ENCODE measurements around the gene TAL1.
"Not testable (repeated sequence)": the region's sequence is repeated elsewhere in the genome, so short reads cannot be mapped to it uniquely, and the experiment has no call there.

TAL1 gene

DNA sequence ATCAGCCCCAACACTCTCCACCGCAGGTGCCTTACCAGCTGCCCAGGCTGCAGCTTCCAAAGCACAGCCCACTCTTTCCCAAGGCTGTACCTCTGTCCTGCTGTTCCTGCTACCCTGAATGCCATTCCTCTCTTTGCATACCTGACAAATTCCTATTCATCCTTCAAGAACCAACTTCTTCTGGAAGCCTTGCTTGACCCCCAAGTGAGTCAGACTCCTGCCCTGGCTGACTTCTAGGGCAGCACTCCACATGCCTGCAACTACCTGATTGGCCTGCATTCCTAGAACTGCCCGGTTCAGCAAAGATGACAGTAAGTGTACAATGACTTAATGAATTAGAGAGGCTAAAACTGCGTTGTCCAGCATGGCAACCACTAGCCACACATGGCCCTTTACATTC lies 21.4 kb downstream of the TAL1 start:
- DNase-seq, result no peak

GRCh38 chr1:47209725-47210325 lies 22.2 kb downstream of the TAL1 start:
- no peak for DNase-seq

- no peak for DNase-seq
Measured at GRCh38 chr1:47209091-47209490, 22.9 kb downstream of the TAL1 start.

DNA sequence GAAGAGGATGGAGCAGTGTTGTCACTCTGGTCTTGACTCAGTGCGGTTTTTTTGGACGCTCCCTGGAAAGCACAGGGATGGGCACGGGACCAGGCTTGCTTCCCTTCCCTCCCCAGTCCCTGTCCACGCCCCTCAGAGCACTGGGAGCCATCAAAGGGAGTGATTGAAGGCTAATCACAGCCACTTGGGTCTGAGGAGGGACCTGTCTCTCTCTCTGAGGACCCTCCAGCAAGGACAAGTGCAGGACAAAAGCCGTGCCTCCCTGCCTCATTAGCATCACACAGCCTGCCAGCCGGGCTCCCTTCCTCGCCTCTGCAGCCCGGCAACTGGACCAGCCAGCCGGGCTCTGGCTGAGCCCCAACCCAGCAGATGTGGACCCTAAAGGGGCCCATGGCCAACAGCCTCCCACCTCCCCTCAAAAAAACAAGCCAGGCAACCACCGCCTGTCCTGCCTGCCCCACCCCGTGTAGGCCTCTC lies 23.6 kb downstream of the TAL1 start:
- DNase-seq, result peak; percentile 33

DNA sequence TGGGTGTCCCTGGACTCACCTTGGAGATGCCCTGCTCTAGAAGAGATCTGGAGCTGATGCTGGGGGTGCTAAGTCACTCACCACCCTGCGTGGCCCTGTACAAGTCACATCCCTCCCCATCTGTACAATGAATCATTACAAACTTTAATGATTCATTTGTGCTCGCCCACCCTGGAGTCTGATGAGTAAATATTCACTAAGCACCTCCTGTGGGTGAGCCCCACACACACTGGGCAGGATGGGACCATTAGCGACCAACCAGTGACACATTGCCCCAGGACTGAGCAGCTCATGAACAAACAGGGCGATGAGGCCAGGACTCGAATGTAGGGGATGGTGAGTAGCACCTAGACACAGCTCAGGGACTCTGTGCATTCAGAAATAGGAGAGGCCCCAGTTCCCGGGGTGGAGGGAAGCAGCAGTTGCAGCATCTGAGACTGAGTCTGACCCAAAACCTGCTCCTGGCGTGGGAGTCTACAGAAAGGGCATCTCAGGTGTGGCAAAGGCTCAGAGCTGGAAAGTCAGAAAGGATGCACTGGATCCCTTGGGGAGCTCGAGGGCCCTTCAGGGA lies 24.1 kb downstream of the TAL1 start:
- DNase-seq, result peak; percentile 58

DNA sequence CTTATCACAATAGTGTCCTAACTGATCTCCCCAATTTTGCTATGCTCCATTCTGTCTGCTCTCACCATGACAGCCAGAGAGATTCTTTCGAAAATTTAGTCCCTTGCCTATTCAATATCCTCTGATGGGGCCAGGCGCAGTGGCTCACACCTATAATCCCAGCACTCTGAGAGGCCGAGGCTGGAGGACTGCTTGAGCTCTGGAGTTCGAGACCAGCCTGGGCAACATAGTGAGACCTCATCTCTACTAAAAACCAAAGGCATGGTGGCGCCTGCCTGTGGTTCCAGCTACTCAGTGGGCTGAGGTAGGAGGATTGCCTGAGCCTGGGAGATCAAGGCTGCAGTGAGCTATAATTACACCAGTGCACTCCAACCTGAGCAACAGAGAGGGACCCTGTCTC lies 26.1 kb downstream of the TAL1 start:
- peak; percentile 43 for DNase-seq

- DNase-seq, result not testable (repeated sequence)
Measured at GRCh38 chr1:47203504-47203903, 28.5 kb downstream of the TAL1 start.

DNA sequence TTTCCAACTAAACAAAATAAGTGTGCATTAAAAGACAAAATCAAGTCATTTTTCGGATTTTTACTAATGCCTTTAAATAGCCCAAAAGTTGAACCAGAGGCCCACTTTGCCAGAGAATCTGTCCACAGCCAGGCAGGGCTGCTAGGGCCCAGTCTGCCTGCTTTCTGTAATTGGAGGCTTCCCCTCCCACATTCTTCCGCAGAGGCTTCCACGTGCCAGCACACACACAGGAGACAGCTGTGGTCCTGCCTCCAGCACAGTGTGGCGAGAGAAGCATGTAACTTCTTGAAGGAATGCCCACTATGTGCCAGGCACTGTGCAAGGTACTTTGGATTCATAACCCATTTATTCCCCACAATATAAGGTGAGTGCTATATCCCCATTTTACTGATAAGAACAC lies 30.8 kb downstream of the TAL1 start:
- DNase-seq, result peak; percentile 37

DNA sequence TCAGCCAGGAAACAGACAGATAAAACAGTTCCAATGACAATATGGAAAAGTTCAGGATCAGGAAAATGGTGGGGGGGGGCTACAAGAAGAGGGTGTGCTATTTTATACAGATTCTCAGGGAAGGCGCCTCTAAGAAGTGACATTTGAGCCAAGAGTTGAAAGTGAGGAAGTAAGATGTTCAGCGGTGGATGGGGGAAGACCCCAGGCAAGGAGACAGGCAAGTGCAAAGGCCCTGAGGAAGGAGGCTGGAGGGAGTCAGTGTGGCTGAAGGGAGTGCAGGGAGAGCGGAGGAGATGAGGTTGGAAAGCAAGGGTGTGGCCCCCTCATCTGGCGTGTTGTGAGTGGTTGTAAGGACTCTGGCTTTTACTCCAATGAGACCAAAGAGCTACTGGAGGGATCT lies 33.8 kb downstream of the TAL1 start:
- no peak for DNase-seq

DNA sequence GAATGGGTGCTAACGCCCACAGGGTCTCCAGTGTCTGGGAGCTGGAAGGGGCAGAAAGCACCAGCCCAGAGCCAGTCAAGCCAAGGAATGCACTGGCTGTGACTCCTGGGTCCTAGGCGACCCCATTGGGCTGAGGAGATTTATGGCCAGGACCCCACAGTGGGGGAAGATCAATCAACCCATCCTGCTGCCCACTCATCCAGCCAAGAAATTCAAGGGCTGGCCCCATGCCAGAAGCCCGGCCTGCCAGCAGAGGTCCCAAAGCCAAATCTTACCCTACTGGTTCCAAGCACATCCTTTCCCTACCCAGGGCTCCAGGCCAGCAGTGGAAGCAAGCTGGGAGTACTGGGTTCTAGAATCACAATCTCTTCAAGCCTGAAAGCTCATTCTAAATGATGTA lies 35.4 kb downstream of the TAL1 start:
- peak; percentile 62 for DNase-seq

GRCh38 chr1:47195981-47196380 lies 36.0 kb downstream of the TAL1 start:
- peak; percentile 0 for DNase-seq

GRCh38 chr1:47194311-47194710 lies 37.7 kb downstream of the TAL1 start:
- DNase-seq, result no peak

GRCh38 chr1:47193496-47193895 lies 38.5 kb downstream of the TAL1 start:
- peak; percentile 52 for DNase-seq

GRCh38 chr1:47192458-47193384 lies 39.3 kb downstream of the TAL1 start:
- peak; percentile 88 for DNase-seq

- no peak for DNase-seq
Measured at GRCh38 chr1:47191940-47192457, 40.0 kb downstream of the TAL1 start.

DNA sequence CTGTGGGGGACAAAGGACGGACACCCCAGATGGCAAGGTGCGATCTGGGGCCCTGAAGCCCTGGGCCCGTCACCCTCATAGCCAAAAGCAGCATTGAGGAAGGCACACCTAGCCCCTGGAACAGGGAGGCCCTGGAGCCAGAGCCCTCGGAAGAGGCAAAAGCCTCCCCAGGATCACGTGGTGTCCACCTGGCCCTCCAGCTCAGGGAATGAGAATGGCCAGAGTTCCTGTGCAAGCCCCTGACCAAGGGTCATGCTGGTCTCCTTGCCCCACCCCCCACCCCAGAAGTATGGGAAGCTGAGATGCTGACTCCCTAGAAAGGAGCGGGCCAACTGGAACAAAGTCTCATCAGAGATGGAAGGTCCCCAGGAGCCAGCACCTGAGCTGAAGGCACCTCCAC lies 41.2 kb downstream of the TAL1 start:
- DNase-seq, result peak; percentile 46

GRCh38 chr1:47190509-47190855 lies 41.5 kb downstream of the TAL1 start:
- peak; percentile 59 for DNase-seq

GRCh38 chr1:47189844-47190508 lies 42.0 kb downstream of the TAL1 start, which contains the start of gene PDZK1IP1:
PDZK1IP1 (minus strand) TSS chr1:47190036; CDS start chr1:47189932, 104 bp downstream.
- DNase-seq, result peak; percentile 51

DNA sequence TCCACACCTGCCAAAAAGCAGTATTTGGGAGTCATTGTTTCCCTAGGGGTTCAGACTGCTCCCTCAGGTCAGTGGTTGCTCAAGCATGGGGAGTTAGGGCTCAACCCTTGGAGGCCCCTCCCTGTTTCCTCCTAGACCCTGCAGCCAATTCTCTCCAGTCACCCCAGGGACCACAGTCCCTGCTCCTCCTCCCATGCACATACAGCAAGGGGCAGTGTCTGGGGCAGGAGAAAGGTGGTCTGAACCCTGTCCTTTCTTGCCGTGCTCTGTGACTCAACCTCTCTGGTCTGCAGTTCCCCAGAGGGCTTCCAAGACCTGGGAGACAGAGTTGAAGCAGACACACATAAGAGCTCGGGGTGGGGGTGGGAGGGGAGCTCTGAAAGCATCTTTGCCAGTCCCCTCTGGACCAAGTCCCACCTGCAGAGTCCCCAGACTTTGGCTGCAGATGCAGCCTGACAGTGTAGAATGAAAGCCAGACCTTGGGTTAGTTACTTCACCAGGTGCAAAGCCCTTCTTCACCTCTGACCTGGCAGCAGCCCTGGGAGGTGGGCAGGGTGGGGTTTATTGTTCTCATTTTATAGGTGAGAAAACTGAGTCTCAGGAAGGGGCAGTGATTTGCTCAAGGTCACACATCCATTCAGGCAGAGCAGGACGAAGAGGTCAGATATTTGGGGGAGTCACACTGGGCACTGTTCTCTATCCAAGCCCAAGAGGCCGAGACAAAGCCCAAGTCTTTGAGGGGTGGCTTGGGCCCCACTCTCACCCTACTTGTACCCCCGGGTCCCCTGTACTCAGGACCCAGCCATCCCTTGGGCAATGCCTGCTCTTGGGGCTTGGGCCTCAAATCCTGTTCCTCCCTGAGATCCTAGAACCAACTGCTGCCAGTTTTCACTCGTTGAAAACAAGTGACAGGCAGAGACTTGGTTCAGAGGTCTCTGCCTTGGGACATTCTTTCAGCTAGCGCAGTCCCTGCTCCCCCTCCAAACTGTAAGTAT lies 42.9 kb downstream of the TAL1 start:
- peak; percentile 49 for DNase-seq

DNA sequence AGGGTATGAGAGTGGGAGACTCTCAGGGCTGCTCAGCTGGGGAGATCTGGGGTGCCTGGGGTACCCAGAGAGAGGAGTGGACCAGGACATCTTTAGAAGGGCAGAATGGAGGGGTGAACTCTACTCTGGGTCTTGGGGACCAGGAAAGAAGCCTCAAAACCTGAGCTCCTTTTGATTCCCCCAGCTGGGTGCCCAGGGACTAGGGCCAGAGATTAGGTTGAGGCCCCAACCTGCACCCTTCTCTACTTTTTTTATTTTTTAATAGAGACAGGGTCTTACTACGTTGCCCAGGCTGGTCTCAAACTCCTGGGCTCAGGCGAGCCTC lies 44.1 kb downstream of the TAL1 start:
- peak; percentile 25 for DNase-seq

DNA sequence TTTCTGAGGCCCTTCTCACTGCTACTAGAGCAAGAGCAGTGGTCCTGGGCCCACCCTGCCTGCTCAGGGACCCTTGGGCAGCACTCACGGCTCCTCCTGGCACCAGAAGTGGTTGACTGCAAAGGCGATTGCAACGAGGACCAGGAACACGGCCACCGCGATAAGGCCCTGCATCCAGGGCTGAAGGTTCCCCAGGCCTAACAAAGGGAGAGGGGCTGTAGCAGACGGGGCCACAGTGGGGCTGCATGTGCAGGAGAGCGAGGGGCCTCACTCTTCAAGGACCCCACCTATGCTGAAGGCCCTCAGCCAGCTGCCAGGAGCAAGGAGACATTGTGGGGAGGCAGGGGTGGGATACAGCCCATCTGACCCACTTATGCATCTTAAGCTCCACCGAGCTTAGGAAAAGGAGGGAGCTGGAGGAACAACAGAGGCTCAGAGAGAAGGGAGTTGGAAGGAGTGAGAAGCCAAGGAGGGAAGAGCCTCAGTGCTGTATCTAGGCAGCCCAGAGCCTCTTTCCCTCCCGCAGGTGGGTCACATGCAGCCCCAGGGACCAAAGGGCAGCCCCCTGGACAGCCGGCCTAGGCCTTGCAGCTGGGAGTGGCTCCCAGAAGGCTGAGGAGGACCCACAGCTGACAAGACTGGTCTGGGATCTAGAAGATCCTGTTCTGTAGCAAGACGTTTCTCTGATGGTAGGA lies 44.6 kb downstream of the TAL1 start:
- peak; percentile 58 for DNase-seq

All from activated effector memory CD4-positive, alpha-beta T cell treated with anti-CD3 and anti-CD28 coated beads, Interleukin-2, amount 50 U/mL, for 16 hours (primary cell).